Endothelial cell of hepatic sinusoid (primary cell): ENCODE results near the gene STOML1.

Experiments used
- in situ Hi-C: cut with HindIII; loops from 2 replicates; pipeline ENCODE4 v1.10.0; 2017; ENCODE audit warnings: low sequenced_read_pairs

STOML1 gene

GRCh38 chr15:74022706-74023470 is 30.8 kb upstream of the STOML1 start:
- in situ Hi-C loops, result no loop called here

GRCh38 chr15:74019734-74020133 is 27.6 kb upstream of the STOML1 start:
- in situ Hi-C loops, result no loop called here

GRCh38 chr15:74013374-74013894 is 21.3 kb upstream of the STOML1 start:
- in situ Hi-C loops, result no loop called here

- in situ Hi-C loops, result no loop called here
These were observed 19.5 kb upstream of the STOML1 start for GRCh38 chr15:74011610-74012009.

- in situ Hi-C loops, result no loop called here
These were observed 18.9 kb upstream of the STOML1 start for GRCh38 chr15:74010929-74011540.

GRCh38 chr15:74008901-74009300 is 16.8 kb upstream of the STOML1 start:
- in situ Hi-C loops, result no loop called here

- in situ Hi-C loops, result no loop called here
These were observed 15.8 kb upstream of the STOML1 start for GRCh38 chr15:74007820-74008371.

- in situ Hi-C loops, result no loop called here
These were observed 14.9 kb upstream of the STOML1 start for GRCh38 chr15:74006774-74007639.

- in situ Hi-C loops, result no loop called here
These were observed 5.9 kb upstream of the STOML1 start for GRCh38 chr15:73997986-73998385.

- in situ Hi-C loops, result no loop called here
These were observed 4.8 kb upstream of the STOML1 start for GRCh38 chr15:73996939-73997338.

- in situ Hi-C loops, result no loop called here
These were observed 4.2 kb upstream of the STOML1 start for GRCh38 chr15:73996267-73996666.

GRCh38 chr15:73994912-73995622 is 3.0 kb upstream of the STOML1 start:
- in situ Hi-C loops, result loop anchor here (5.0 kb wide), 1 partner anchor 52 kb away; no protein-coding TSS in a partner anchor

- in situ Hi-C loops, result loop anchor here (5.0 kb wide), 1 partner anchor 53 kb away; no protein-coding TSS in a partner anchor
These were observed 2.4 kb upstream of the STOML1 start, which contains the start of gene PML for GRCh38 chr15:73994413-73994883. TSS of gene PML (plus strand) at chr15:73994716. CDS start at chr15:73994813, 97 bp downstream.

GRCh38 chr15:73993211-73993994 is 1.3 kb upstream of the STOML1 start:
- in situ Hi-C loops, result loop anchor here (5.0 kb wide), 1 partner anchor 54 kb away; no protein-coding TSS in a partner anchor

GRCh38 chr15:73992594-73992898 is 451 bp upstream of the STOML1 start:
- in situ Hi-C loops, result loop anchor here (5.0 kb wide), 1 partner anchor 55 kb away; no protein-coding TSS in a partner anchor

GRCh38 chr15:73991260-73991659 is 835 bp downstream of the STOML1 start:
- in situ Hi-C loops, result loop anchor here (5.0 kb wide), 1 partner anchor 56 kb away; no protein-coding TSS in a partner anchor

GRCh38 chr15:73990250-73991005 is 1.7 kb downstream of the STOML1 start:
- in situ Hi-C loops, result loop anchor here (5.0 kb wide), 1 partner anchor 57 kb away; no protein-coding TSS in a partner anchor
